Chondrocyte (in vitro differentiated cells): ENCODE data around the gene PRKAG2. TPM values are rescaled to one million over a fixed set of nuclear protein-coding genes. Genes with fewer than 3 reads are reported as not detected.
A peak's percentile ranks its signal among the peaks of the same experiment; 100 is the strongest.

ENCODE experiments used
- DNase-seq: peaks from one replicate; pipeline ENCODE4 v3.0.0; 2021; ENCODE audit warnings: mixed read lengths, low spot score
- H3K27ac Mint-ChIP-seq: one replicate; pipeline ENCODE4 v1.8.0; 2021; ENCODE audit warnings: mild to moderate bottlenecking, moderate library complexity, mixed read lengths; ENCODE audit not compliant: unreplicated experiment
- H3K27me3 Mint-ChIP-seq: 2 replicates; pipeline ENCODE4 v1.8.0; 2021; ENCODE audit warnings: low read depth, mixed read lengths
- H3K36me3 Mint-ChIP-seq: 2 replicates; pipeline ENCODE4 v1.8.0; 2021; ENCODE audit warnings: low read depth, mixed read lengths
- H3K4me1 Mint-ChIP-seq: 2 replicates; pipeline ENCODE4 v1.8.0; 2021; ENCODE audit warnings: low read depth, mild to moderate bottlenecking, mixed read lengths
- H3K4me3 Mint-ChIP-seq: one replicate; pipeline ENCODE4 v1.8.0; 2021; ENCODE audit warnings: mild to moderate bottlenecking, moderate library complexity, mixed read lengths; ENCODE audit not compliant: unreplicated experiment
- H3K9me3 Mint-ChIP-seq: 2 replicates; pipeline ENCODE4 v1.8.0; 2021; ENCODE audit warnings: low read depth, mixed read lengths
- total RNA-seq: library from RNA; stranded (reverse); gene quantifications from 3 replicates; pipeline ENCODE4 v1.2.1, GENCODE V29; 2021
- TF ChIP-seq, protein P1 (sequence below): fragments of 200-600 bp; sonication (generic); IDR thresholded peaks from 2 replicates; pipeline ENCODE4 v1.5.0; 2021; ENCODE audit warnings: antibody characterized with exemption, mild to moderate bottlenecking, moderate library complexity

The PRKAG2 gene
- total RNA-seq, 1 donor from 2014 or later = 35.4 TPM

GRCh38 chr7:151560243-151560642 lies 316.7 kb downstream of the PRKAG2 start:
- Mint-ChIP-seq H3K9me3 (no peaks in the 10 kb centered on the region), H3K4me1 (peaks cover 27% of the 10 kb centered on the region), H3K4me3 (no peak overlapping the region), H3K27me3 (no peaks in the 10 kb centered on the region), H3K27ac (no peak overlapping the region), H3K36me3 (peaks cover 31% of the 10 kb centered on the region)
- TF ChIP-seq, protein P1, sequence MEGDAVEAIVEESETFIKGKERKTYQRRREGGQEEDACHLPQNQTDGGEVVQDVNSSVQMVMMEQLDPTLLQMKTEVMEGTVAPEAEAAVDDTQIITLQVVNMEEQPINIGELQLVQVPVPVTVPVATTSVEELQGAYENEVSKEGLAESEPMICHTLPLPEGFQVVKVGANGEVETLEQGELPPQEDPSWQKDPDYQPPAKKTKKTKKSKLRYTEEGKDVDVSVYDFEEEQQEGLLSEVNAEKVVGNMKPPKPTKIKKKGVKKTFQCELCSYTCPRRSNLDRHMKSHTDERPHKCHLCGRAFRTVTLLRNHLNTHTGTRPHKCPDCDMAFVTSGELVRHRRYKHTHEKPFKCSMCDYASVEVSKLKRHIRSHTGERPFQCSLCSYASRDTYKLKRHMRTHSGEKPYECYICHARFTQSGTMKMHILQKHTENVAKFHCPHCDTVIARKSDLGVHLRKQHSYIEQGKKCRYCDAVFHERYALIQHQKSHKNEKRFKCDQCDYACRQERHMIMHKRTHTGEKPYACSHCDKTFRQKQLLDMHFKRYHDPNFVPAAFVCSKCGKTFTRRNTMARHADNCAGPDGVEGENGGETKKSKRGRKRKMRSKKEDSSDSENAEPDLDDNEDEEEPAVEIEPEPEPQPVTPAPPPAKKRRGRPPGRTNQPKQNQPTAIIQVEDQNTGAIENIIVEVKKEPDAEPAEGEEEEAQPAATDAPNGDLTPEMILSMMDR = no peak
- no peak for DNase-seq

- Mint-ChIP-seq H3K36me3 (peaks cover 31% of the 10 kb centered on the region), H3K4me1 (peaks cover 27% of the 10 kb centered on the region), H3K4me3 (no peak overlapping the region), H3K27ac (peak overlapping the region; percentile 9), H3K27me3 (no peaks in the 10 kb centered on the region), H3K9me3 (no peaks in the 10 kb centered on the region)
- DNase-seq = no peak
- TF ChIP-seq, protein P1 = no peak
Measured at GRCh38 chr7:151559557-151560183, 317.2 kb downstream of the PRKAG2 start.

DNA sequence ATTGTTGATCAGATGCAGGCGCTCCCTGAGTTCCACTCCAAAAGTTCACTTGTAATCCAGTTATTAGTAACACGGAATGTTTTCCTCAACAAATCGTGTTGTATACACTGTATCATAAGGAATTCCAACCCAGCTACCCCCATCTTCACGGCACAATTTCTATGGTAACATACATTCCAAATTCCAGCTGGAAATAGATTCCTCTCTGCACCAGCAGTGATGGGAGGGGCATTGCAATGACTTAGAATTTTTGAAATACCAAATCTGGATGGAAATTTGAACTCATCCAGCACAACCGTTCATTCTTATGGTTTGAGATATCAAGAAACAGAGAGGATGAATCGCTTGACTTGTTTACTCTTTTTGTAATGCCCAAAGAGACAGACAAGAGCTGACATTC lies 318.3 kb downstream of the PRKAG2 start:
- H3K9me3 Mint-ChIP-seq = no peaks in the 10 kb centered on the region
- H3K36me3 Mint-ChIP-seq = peaks cover 31% of the 10 kb centered on the region
- H3K4me1 Mint-ChIP-seq = peaks cover 27% of the 10 kb centered on the region
- H3K27me3 Mint-ChIP-seq = no peaks in the 10 kb centered on the region
- H3K27ac Mint-ChIP-seq = peak overlapping the region; percentile 64
- no peak for DNase-seq
- TF ChIP-seq, protein P1 = no peak
- H3K4me3 Mint-ChIP-seq = peak overlapping the region; percentile 12

DNA sequence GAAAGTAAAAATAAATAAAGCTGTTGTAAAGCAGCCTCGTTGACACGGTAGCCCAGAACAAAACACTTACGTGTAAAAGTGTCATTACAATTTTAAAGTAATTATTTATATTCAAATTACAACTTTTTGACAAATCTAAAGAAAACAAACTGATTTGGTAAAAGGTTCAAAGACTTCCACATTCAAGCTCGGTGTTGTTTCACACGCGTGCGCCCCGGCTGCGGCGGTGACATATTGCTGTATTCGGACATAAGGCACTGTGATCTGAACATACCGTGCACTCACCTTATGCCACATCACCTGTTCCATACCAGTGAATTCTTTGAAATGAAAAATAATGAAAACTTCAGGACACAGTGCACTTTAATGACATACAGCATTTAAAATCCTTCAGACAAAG lies 320.3 kb downstream of the PRKAG2 start:
- H3K27ac Mint-ChIP-seq = no peak overlapping the region
- DNase-seq = no peak
- peaks cover 28% of the 10 kb centered on the region for H3K4me1 Mint-ChIP-seq
- peaks cover 28% of the 10 kb centered on the region for H3K36me3 Mint-ChIP-seq
- no peaks in the 10 kb centered on the region for H3K9me3 Mint-ChIP-seq
- TF ChIP-seq, protein P1 = no peak
- no peak overlapping the region for H3K4me3 Mint-ChIP-seq
- H3K27me3 Mint-ChIP-seq = no peaks in the 10 kb centered on the region

- TF ChIP-seq, protein P1 = no peak
- no peaks in the 10 kb centered on the region for H3K27me3 Mint-ChIP-seq
- peaks cover 22% of the 10 kb centered on the region for H3K4me1 Mint-ChIP-seq
- DNase-seq = no peak
- H3K9me3 Mint-ChIP-seq = no peaks in the 10 kb centered on the region
- peaks cover 10% of the 10 kb centered on the region for H3K36me3 Mint-ChIP-seq
- H3K4me3 Mint-ChIP-seq = no peak overlapping the region
- no peak overlapping the region for H3K27ac Mint-ChIP-seq
Measured at GRCh38 chr7:151553356-151553755, 323.6 kb downstream of the PRKAG2 start.
